ENCODE results near the gene SCART1.
"Not testable (repeated sequence)": the region's sequence is repeated elsewhere in the genome, so short reads cannot be mapped to it uniquely, and the experiment has no call there.

Gene SCART1

DNA sequence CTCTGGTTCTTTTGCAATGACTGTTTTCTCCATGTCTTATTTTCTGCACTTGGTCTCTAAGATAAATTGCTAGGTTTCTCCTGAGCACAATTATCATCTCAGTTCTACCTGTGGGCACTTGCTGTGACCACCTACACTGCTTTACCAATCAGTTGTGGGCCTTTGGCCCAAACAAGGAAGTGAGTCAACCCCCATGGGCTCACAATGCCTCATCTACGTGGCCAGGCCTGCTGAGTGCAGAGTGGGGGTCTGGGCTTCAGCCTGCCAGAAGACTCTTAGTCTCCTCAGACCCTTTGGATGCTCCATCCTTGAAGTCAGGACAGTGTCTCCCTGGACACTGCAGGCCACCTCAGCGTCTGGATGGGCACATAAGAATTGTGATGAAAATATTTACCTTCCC lies 20.3 kb downstream of the SCART1 start:
- no peak for DNase-seq (ENCODE audit: low read depth in 2 of 2)

DNA sequence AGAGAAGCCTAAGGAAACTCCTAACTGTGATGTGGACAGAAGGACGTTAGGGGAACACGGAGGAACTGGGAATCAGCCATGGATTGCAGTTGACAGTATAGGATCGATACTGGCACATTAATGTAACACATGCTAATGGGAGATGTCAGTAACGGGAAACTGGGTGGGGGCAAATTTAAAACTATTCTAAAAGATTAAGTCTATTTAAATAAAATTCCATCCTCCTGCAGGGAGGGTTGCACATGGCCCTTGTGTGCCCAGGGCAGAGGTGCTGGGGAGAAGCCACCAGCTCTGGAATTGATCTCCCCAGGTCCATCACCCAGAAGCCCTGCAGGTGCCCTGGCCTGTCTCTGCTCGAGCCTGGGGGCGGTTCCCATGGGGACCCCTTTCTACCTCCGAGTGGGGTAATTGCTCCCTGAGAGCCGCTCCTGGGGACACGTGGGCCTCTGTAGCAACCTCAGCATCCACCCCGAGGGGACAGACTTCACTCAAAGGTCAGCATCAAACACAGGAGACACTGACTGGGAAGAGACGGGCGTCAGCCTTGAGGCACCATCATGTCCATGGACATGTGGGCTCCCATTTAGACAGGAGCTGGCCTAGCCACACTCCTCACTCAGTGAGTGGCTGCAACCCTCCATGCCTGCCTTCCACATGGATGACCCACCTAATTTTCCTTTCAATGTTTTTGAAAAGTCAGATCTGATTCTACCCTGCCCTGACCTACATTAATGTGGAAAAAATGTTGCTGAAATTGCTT lies 21.1 kb downstream of the SCART1 start:
- DNase-seq (ENCODE audit: low read depth in 2 of 2) = no peak

- DNase-seq (ENCODE audit: low read depth in 2 of 2) = no peak
Measured at GRCh38 chr10:133475425-133475734, 21.6 kb downstream of the SCART1 start.

DNA sequence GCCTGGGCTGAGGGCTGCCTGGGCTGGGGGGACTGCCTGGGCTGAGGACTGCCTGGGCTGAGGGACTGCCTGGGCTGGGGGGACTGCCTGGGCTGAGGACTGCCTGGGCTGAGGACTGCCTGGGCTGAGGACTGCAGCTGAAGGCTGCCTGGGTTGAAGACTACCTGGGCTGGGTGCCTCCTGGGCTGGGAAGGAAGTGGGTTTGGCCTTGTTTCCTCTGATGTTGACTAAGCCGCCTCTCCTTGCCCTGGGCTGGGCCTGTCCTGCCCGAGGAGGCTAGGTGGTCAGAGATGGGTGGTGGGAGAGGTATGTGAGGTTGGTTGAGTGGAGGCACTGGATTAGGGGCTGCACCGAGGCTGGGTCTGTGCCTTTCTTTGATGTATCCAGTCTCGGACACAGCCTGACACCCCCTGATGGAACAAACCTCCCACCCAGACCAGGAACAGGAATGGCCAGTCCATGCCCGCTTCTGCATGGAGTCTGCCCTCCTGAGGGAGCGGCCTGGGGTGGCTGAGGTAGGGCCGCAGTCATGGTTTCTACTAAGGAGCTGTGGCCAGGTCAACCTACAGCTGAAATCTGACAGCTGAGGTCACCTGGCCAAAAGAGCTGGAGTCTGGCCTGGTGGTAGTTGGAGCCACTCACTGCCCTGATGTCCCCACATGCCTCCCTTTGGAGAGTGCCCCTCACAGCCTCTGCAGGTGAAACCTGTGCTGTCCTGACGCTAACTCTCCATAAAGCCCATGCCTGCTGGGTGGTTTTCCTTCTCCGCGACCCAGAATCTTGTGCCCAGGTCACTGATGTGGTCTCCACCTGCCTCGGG lies 22.3 kb downstream of the SCART1 start:
- DNase-seq (ENCODE audit: low read depth in 2 of 2) = no peak

DNA sequence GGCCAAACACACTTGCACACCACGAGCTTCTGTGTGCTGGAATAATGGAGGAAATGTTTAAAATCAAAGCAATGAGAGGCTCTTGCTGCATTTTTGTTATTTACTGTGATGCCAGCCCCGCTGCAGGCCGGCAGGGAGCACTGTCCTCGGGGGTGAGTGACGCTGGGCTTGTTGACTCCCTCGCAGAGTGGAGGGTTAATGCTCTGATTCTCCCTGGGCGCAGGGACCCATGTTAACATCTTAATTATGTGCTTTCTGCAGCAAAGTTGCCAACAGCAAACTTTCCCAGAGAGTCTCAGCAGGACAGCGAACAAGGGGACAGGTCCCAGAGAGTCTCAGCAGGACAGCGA lies 22.9 kb downstream of the SCART1 start:
- no peak for DNase-seq (ENCODE audit: low read depth in 2 of 2)

DNA sequence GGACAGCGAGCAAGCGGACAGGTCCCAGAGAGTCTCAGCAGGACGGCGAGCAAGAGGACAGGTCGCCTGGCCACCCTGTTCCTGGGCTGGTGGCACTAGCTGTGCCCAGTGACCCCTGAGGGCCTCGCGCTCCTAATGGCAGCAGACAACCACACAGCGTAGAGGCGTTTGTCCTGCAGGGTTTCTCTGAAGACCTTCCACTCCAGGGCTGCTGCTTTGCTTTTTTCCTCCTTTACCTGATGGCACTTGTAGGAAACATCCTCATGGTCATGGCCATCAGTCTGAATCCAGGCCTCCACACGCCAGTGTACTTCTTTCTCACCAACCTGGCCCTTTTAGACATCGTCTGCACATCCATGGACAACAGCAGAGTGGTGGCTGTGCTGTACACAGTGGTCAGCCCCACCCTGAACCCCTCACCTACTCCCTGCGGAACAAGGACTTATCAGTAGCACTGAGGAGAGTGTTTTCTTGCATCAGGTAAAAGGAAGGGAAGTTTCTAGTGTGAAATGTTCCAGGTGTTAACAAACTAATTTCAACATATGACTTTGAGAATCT lies 27.4 kb downstream of the SCART1 start:
- DNase-seq (ENCODE audit: low read depth in 2 of 2) = no peak

GRCh38 chr10:133481657-133482056 lies 27.9 kb downstream of the SCART1 start:
- no peak for DNase-seq (ENCODE audit: low read depth in 2 of 2)

DNA sequence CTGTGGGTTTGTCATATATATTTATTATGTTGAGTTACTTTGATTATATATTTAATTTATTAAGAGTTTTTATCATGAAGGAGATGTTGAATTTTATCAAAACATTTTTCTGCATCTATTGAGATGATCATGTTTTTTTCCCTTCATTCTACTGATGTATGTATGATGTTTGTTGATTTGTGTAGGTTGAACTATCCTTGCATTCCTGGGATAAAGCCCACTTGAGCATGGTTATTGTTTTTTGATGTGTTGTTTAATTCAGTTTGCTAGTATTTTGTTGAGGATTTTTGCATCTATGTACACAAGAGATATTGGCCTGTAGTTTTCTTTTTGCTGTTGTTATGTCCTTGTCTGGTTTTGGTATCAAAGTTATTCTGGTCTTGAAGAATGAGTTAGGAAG lies 31.1 kb downstream of the SCART1 start:
- no peak for DNase-seq (ENCODE audit: low read depth in 2 of 2)

- no peak for DNase-seq (ENCODE audit: low read depth in 2 of 2)
Measured at GRCh38 chr10:133487085-133487484, 33.3 kb downstream of the SCART1 start.

- DNase-seq (ENCODE audit: low read depth in 2 of 2) = no peak
Measured at GRCh38 chr10:133488354-133488753, 34.6 kb downstream of the SCART1 start.

DNA sequence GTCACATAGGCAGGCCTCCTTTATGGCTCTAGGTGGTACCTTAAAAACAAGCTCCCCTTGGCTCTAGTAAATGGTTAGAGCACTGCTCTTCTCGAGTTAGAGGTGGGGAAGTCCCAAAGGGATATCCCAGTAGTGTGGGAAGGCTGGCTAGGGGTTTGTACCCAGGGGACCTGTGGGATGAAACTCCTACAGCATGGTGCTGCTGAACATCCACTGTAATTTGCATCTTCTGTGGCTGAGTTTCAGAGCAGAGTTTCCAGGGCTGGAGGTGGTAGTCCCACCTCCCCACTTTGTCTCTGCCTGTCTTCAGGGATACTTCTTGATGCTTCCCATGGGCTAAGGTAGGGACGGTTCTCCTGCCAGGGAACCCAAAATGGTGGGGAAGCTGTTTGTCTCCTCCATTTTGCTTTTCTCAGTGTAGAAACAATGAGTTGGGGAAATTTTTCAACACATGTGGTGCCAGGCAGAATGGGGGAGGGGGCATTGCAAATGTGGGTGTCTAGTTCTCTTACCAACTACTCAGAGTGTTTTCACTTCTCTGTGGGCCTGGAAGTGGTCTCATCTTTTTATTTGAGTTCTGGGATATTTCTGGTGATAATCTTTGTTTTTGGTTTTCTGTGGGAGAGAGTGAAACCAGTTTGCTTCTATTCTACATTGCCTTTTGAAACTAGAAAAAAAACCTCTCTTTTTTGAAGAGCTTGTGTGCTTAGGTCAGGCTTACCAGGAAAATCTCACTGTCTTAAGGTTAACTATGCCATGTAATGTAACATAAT lies 36.3 kb downstream of the SCART1 start:
- no peak for DNase-seq (ENCODE audit: low read depth in 2 of 2)

DNA sequence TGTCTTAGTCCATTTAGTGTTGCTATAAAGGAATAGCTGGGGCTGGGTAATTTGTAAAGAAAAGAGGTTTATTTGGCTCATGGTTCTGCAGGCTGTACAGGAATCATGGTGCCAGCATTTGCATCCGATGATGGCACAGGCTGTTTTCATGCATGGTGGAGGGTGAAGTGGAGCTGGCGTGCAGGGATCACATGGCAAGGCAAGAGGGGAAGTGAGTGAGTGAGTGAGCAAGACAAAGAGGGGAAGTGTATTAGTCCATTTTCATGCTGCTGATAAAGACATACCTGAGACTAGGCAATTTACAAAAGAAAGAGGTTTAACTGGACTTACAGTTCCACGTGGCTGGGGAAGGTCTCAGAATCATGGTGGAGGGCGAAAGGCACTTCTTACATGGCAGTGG lies 39.8 kb downstream of the SCART1 start:
- not testable (repeated sequence) for DNase-seq (ENCODE audit: low read depth in 2 of 2)

GRCh38 chr10:133497363-133497762 lies 43.6 kb downstream of the SCART1 start:
- not testable (repeated sequence) for DNase-seq (ENCODE audit: low read depth in 2 of 2)

- DNase-seq (ENCODE audit: low read depth in 2 of 2) = not testable (repeated sequence)
Measured at GRCh38 chr10:133499176-133499575, 45.4 kb downstream of the SCART1 start.

DNA sequence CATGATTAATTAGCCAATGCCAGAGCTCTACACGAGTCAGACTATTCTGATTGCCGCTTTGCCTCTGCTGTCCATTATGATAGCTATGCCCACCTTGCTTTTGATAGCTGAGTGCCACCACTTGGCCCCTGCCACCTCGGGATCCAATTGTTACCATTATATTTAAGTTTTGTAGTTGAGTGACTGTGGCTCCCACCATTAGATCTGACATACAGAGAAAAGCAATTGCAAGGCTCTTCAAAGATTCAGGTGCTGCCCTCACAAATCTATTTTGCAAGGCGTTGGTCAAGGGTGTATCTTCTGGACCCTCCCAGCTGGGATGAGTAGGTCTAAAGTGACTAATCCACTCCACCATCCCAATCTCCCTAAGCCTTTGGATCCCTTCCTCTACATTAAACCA lies 47.2 kb downstream of the SCART1 start:
- DNase-seq (ENCODE audit: low read depth in 2 of 2) = not testable (repeated sequence)

DNA sequence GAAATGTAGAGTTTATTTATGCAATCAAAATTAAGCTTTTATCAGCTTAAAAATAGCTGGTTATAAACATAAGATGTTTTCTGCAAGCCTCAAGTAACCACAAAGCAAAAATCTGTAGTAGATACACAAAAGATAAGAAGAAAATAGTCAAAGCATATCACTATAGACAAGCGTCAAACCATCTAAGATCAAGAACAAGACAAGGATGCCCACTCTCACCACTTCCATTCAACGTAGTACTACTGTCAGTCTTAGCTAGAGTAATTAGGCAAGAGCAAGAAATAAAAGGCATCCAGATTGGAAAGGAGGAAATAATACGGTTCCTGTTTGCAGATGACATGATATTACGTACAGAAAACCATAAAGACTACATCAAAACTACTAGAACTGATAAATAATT lies 56.0 kb downstream of the SCART1 start:
- DNase-seq (ENCODE audit: low read depth in 2 of 2) = no peak

GRCh38 chr10:133511408-133511807 lies 57.7 kb downstream of the SCART1 start:
- no peak for DNase-seq (ENCODE audit: low read depth in 2 of 2)

DNA sequence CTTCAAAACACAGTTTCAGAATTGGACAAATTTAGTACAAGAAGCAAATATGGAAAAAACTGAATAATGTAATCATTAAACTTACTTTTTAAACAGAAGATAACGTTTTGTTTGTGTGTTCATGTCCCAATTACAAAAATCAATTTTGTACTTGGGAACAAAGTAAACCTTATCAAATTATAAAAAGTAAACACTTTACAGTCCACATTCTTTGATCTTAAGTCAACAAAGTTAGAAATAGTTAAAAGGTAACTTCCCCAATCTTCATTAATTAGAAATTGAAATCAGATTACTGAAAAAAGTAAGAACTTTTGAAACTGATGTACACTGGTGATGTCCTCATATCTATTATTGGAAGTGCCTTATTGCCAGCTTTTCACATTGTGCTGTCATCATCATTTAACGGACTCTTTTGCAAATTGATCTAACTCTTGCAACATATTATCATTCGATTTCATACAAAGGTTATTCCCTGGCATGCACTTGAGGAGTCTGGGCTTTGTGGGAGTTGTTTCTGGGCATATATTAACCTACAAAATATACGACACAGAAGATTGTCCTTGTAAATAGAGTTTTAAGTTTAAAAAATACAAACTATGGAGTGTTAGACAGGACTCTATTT lies 58.3 kb downstream of the SCART1 start:
- no peak for DNase-seq (ENCODE audit: low read depth in 2 of 2)

DNA sequence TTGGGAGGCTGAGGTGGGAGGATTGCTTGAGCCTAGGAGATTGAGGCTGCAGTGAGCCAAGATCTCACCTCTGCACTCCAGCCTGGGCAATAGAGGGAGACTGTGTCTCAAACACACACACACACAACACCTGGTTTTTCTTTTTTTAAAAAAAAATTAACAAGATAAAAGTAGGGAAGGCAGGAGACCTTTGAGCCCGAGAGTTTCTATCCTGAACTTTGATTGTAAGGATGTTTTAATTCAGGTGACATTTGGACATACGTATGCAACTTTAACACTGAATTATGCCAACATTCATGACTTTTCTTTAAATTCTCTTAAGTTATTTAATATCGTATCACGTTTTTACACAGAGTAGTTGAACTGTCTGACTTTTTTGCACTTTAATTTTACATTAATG lies 61.7 kb downstream of the SCART1 start:
- no peak for DNase-seq (ENCODE audit: low read depth in 2 of 2)

GRCh38 chr10:133516057-133516456 lies 62.3 kb downstream of the SCART1 start:
- DNase-seq (ENCODE audit: low read depth in 2 of 2) = no peak

DNA sequence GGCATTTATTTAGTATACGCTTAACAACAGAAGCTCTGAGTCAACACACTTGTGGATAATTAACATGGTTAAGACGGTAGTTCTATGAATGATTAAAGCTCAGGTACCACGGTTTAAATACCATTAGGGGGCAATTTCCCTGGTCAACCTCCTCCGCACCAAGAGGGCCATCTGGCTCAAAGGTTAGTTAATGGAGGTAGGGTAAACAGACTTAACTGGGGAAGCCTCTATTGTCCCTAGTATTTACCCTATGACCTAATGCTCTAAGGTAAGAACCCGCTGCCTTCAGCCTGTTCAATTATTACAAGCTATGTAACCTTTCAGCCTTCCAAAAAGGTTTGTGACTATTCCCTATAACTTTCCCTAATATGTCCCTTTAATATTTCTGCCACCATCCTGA lies 64.8 kb downstream of the SCART1 start:
- not testable (repeated sequence) for DNase-seq (ENCODE audit: low read depth in 2 of 2)

Measured in stimulated activated CD8-positive, alpha-beta memory T cell treated with anti-CD3 and anti-CD28 coated beads, Interleukin-15, amount 100 ng/mL, for 4 hours (primary cell).